Keratinocyte (primary cell): ENCODE data around the gene ZFP36.

Experiments
- EZH2 ChIP-seq: IDR thresholded peaks from one replicate; pipeline ENCODE4 v1.6.1; 2012; ENCODE audit warnings: inconsistent platforms, mild to moderate bottlenecking, low read length, moderate library complexity
- TF ChIP-seq, protein P1 (sequence below), 3 experiments: IDR thresholded peaks in 1 of 3; conservative IDR thresholded peaks in 1 of 3; optimal IDR thresholded peaks in 1 of 3; 2 replicates in 2 of 3; 3 replicates in 1 of 3; pipeline versions ENCODE3 to v1.5.1; 2011; ENCODE audit warnings: low read length in 3 of 3, mild to moderate bottlenecking in 3 of 3, moderate library complexity in 2 of 3, control low read depth in 1 of 3, inconsistent platforms in 1 of 3; ENCODE audit not compliant: insufficient read depth in 2 of 3; ENCODE audit errors: extremely low read depth in 1 of 3

DNA sequence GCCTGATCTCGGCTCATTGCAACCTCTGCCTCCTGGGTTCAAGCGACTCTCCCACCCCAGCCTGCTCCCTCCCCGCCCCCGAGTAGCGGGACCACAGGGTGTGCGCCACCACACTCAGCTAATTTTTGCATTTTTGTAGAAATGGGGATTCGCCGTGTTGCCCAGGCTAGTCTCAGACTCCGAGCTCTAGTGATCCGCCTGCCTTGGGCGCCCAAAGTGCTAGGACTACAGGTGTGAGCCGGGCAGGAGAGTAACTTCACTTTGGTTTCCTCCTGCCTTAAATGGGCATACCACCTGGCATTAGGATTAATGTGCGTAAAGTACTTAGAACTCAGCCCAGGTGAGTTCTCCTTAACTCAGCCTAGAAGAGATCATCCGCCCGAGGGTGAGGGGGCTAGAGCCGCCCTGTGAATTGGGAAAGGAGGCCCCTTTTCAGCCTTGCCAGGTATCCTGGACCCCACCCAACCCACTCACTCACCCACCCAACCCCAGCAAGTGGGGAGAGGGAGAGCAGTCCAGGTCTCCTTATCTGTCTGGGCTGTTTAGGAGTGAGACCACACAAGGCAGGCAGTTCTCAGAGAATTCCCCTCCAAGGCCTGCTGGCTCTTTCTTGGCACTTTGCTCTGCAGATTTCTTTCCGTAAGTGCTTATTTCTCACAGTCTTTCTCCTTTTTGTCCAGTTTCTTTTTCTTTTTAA lies 1.2 kb upstream of the ZFP36 start:
- TF ChIP-seq, protein P1, sequence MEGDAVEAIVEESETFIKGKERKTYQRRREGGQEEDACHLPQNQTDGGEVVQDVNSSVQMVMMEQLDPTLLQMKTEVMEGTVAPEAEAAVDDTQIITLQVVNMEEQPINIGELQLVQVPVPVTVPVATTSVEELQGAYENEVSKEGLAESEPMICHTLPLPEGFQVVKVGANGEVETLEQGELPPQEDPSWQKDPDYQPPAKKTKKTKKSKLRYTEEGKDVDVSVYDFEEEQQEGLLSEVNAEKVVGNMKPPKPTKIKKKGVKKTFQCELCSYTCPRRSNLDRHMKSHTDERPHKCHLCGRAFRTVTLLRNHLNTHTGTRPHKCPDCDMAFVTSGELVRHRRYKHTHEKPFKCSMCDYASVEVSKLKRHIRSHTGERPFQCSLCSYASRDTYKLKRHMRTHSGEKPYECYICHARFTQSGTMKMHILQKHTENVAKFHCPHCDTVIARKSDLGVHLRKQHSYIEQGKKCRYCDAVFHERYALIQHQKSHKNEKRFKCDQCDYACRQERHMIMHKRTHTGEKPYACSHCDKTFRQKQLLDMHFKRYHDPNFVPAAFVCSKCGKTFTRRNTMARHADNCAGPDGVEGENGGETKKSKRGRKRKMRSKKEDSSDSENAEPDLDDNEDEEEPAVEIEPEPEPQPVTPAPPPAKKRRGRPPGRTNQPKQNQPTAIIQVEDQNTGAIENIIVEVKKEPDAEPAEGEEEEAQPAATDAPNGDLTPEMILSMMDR (optimal IDR thresholded peaks at IDR 0.05 in 1 of 3, IDR thresholded peaks at IDR 0.05 in 1 of 3, conservative IDR thresholded peaks at IDR 0.05 in 1 of 3; ENCODE audit: extremely low read depth in 1 of 3, insufficient read depth in 2 of 3, low read length in 3 of 3), result no peak
- no peak for TF ChIP-seq EZH2
